IMR-90 (cell line): Measurements from ENCODE around the gene SLC25A25.

ENCODE experiments used
- BHLHE40 ChIP-seq: fragments of 150-350 bp; IDR thresholded peaks from 2 replicates; pipeline ENCODE4 v1.6.1; 2016; ENCODE audit warnings: mild to moderate bottlenecking, low read depth, low read length
- CEBPB ChIP-seq: IDR thresholded peaks from 2 replicates; pipeline ENCODE4 v1.6.1; 2012; ENCODE audit warnings: low read depth, low read length, improper control_type of control experiment
- FOS ChIP-seq: fragments of 150-350 bp; IDR thresholded peaks from 2 replicates; pipeline ENCODE4 v1.6.1; 2016; ENCODE audit warnings: low read depth, low read length
- MAZ ChIP-seq: IDR thresholded peaks from 2 replicates; pipeline ENCODE4 v1.6.1; 2012; ENCODE audit warnings: low read depth, mild to moderate bottlenecking, low read length, improper control_type of control experiment, moderate library complexity, borderline replicate concordance
- MXI1 ChIP-seq: IDR thresholded peaks from 2 replicates; pipeline ENCODE4 v1.6.1; 2012; ENCODE audit warnings: low read depth, mild to moderate bottlenecking, low read length, moderate library complexity, borderline replicate concordance
- NFE2L2 ChIP-seq: fragments of 150-350 bp; IDR thresholded peaks from 2 replicates; pipeline ENCODE4 v1.6.1; 2016; ENCODE audit warnings: low read depth, mild to moderate bottlenecking, low read length
- POLR2A ChIP-seq: IDR thresholded peaks from 2 replicates; pipeline ENCODE4 v1.6.1; 2012; ENCODE audit warnings: mild to moderate bottlenecking, low read depth, low read length
- RCOR1 ChIP-seq: IDR thresholded peaks from 2 replicates; pipeline ENCODE4 v1.6.1; 2012; ENCODE audit warnings: mild to moderate bottlenecking, low read length, improper control_type of control experiment; ENCODE audit not compliant: insufficient replicate concordance
- RFX5 ChIP-seq: IDR thresholded peaks from 2 replicates; pipeline ENCODE4 v1.8.0; 2012; ENCODE audit warnings: low read depth, mild to moderate bottlenecking, low read length, moderate library complexity
- SMC3 ChIP-seq: fragments of 150-350 bp; IDR thresholded peaks from 2 replicates; pipeline ENCODE4 v1.6.1; 2016; ENCODE audit warnings: low read depth, mild to moderate bottlenecking, antibody characterized with exemption, low read length, moderate library complexity
- TF ChIP-seq, protein P1 (sequence below): conservative IDR thresholded peaks from 2 replicates; pipeline ENCODE4 v1.5.1; 2012; ENCODE audit warnings: mild to moderate bottlenecking, low read depth, low read length, improper control_type of control experiment
- TF ChIP-seq, protein P2 (sequence below): fragments of 150-350 bp; IDR thresholded peaks from 2 replicates; pipeline ENCODE4 v1.6.1; 2017; ENCODE audit warnings: mild to moderate bottlenecking, antibody characterized with exemption, low read length, low read depth

DNA sequence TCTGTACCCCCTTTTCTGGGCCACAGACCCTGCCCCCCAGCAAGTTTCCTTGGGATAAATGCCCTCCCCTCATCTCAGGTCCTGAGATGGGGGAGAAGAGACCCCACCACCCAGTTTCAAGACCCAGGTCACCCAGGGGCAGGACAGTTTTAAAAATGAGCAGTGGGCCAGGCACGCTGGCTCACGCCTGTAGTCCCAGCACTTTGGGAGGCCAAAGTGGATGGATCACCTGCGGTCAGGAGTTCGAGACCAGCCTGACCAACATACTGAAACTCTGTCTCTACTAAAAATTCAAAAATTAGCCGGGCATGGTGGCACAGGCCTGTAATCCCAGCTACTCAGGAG is 53.4 kb downstream of the SLC25A25 start:
- TF ChIP-seq FOS: no peak
- TF ChIP-seq, protein P1, sequence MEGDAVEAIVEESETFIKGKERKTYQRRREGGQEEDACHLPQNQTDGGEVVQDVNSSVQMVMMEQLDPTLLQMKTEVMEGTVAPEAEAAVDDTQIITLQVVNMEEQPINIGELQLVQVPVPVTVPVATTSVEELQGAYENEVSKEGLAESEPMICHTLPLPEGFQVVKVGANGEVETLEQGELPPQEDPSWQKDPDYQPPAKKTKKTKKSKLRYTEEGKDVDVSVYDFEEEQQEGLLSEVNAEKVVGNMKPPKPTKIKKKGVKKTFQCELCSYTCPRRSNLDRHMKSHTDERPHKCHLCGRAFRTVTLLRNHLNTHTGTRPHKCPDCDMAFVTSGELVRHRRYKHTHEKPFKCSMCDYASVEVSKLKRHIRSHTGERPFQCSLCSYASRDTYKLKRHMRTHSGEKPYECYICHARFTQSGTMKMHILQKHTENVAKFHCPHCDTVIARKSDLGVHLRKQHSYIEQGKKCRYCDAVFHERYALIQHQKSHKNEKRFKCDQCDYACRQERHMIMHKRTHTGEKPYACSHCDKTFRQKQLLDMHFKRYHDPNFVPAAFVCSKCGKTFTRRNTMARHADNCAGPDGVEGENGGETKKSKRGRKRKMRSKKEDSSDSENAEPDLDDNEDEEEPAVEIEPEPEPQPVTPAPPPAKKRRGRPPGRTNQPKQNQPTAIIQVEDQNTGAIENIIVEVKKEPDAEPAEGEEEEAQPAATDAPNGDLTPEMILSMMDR: no peak
- TF ChIP-seq POLR2A: no peak
- no peak for TF ChIP-seq RFX5
- TF ChIP-seq, protein P2, sequence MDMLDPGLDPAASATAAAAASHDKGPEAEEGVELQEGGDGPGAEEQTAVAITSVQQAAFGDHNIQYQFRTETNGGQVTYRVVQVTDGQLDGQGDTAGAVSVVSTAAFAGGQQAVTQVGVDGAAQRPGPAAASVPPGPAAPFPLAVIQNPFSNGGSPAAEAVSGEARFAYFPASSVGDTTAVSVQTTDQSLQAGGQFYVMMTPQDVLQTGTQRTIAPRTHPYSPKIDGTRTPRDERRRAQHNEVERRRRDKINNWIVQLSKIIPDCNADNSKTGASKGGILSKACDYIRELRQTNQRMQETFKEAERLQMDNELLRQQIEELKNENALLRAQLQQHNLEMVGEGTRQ: no peak
- TF ChIP-seq MAZ: no peak
- no peak for TF ChIP-seq NFE2L2
- no peak for TF ChIP-seq RCOR1
- no peak for TF ChIP-seq BHLHE40
- TF ChIP-seq CEBPB: no peak
- no peak for TF ChIP-seq MXI1
- TF ChIP-seq SMC3: no peak
